Right atrium auricular region (tissue), 2 donors: ENCODE results near the gene SVOPL. TPM values are rescaled to one million over a fixed set of nuclear protein-coding genes. Genes with fewer than 3 reads are reported as not detected.

Experiments used
- DNase-seq: peaks from one replicate; pipeline ENCODE4 v3.0.0-alpha.2; 2019; ENCODE audit warnings: low spot score
- H3K27ac ChIP-seq, 2 donors: fragments of 200-600 bp; sonication (generic); 1 replicate in 1 of 2; 2 replicates in 1 of 2; pipeline ENCODE4 v1.5.1; 2016 to 2019
- H3K27me3 ChIP-seq, 2 donors: fragments of 200-600 bp; sonication (generic); one replicate each; pipeline versions ENCODE4 v1.5.1 to v1.6.0; 2017 to 2019
- H3K36me3 ChIP-seq: fragments of 200-600 bp; sonication (generic); one replicate; pipeline ENCODE4 v1.5.1; 2016
- H3K4me1 ChIP-seq, 2 donors: fragments of 200-600 bp; sonication (generic); one replicate each; pipeline versions ENCODE4 v1.5.1 to v1.6.0; 2017 to 2019
- H3K4me3 ChIP-seq, 2 donors: fragments of 200-600 bp; sonication (generic); 1 replicate in 1 of 2; 2 replicates in 1 of 2; pipeline ENCODE4 v1.5.1; 2017 to 2019; ENCODE audit warnings: mild to moderate bottlenecking in 1 of 2, moderate library complexity in 1 of 2
- H3K9me3 ChIP-seq, 2 donors: fragments of 200-600 bp; sonication (generic); one replicate each; pipeline ENCODE4 v1.5.1; 2019
- total RNA-seq, 2 donors: library from RNA; depleted of rRNA; stranded (reverse); fragments of >200 nt; gene quantifications; one replicate each; pipeline ENCODE4 v1.1.0, GENCODE V29; 2016
- TF ChIP-seq, protein P1 (sequence below), 2 donors: fragments of 200-600 bp; sonication (generic); IDR thresholded peaks; one replicate each; pipeline ENCODE4 v1.5.1; 2019; ENCODE audit warnings: antibody characterized with exemption in 2 of 2

The SVOPL gene
- total RNA-seq, 2 donors from 2014 or later = not detected

DNA sequence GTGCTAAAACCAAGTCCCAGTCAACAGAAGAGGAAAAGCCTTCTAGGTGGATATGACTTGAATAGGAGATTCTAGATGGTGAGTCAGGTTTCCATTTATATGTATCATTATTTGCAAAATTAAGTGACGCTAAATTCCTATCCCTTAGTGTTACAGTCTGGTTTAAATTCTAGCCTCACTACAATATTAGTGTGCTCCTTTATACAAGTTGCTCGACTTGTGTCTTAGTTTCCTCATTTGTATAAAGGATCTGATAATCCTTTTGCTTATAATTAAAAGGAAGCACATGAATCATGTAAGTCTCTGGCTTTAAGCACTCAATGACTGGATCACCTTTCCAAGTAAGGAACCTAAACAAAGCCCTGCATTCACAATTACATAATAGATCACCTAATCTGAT, 105.7 kb downstream of the SVOPL start:
- no peaks in the 10 kb centered on the region for H3K27me3 ChIP-seq
- H3K27ac ChIP-seq = no peak overlapping the region
- DNase-seq = no peak
- no peak overlapping the region for H3K4me3 ChIP-seq
- no peaks in the 10 kb centered on the region for H3K36me3 ChIP-seq
- H3K9me3 ChIP-seq = no peaks in the 10 kb centered on the region
- TF ChIP-seq, protein P1, sequence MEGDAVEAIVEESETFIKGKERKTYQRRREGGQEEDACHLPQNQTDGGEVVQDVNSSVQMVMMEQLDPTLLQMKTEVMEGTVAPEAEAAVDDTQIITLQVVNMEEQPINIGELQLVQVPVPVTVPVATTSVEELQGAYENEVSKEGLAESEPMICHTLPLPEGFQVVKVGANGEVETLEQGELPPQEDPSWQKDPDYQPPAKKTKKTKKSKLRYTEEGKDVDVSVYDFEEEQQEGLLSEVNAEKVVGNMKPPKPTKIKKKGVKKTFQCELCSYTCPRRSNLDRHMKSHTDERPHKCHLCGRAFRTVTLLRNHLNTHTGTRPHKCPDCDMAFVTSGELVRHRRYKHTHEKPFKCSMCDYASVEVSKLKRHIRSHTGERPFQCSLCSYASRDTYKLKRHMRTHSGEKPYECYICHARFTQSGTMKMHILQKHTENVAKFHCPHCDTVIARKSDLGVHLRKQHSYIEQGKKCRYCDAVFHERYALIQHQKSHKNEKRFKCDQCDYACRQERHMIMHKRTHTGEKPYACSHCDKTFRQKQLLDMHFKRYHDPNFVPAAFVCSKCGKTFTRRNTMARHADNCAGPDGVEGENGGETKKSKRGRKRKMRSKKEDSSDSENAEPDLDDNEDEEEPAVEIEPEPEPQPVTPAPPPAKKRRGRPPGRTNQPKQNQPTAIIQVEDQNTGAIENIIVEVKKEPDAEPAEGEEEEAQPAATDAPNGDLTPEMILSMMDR (IDR thresholded peaks at IDR 0.05) = no peak
- no peaks in the 10 kb centered on the region for H3K4me1 ChIP-seq

DNA sequence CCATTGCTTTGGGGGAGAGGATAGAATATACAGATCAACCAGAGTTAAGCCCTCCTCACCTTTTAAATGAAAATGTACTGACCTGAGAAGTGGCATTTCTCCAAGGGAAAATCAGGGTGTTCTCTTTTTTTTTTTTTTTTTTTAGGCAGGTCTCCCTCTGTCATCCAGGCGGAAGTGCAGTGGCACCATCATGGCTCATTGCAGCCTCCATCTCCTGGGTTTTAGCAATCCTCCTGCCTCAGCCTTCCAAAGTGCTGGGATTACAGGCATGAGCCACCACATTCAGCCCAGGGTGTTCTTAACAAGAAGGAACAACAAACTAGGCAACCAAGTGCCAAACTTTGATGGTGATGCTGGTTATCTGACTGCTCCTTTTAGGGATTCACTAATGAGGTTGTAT, 111.0 kb downstream of the SVOPL start:
- Histone ChIP-seq H3K4me3 (no peak overlapping the region), H3K36me3 (no peaks in the 10 kb centered on the region), H3K27me3 (no peaks in the 10 kb centered on the region), H3K9me3 (no peaks in the 10 kb centered on the region), H3K27ac (no peak overlapping the region), H3K4me1 (no peaks in the 10 kb centered on the region)
- TF ChIP-seq, protein P1 (IDR thresholded peaks at IDR 0.05) = no peak
- DNase-seq = no peak

DNA sequence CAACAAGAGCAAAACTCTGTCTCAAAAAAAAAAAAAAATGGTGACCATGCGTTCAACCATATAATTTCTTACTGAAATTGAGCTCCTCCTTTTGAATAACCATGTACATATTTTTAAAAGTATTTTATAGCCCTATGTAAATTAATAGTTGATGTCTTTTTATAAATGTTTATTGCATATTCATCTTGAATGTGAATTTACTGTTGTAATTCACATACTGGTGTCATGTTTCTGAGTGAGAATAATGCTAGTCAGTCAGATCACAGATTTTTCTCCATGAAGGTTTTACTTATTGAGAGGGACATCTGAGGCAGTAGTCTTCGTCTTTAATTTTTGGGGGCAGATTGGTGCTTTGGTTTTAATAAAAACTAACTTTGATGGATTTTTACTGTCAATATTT, 112.2 kb downstream of the SVOPL start:
- no peaks in the 10 kb centered on the region for H3K36me3 ChIP-seq
- H3K9me3 ChIP-seq = no peaks in the 10 kb centered on the region
- no peak for DNase-seq
- no peaks in the 10 kb centered on the region for H3K4me1 ChIP-seq
- H3K27ac ChIP-seq = no peak overlapping the region
- no peaks in the 10 kb centered on the region for H3K27me3 ChIP-seq
- TF ChIP-seq, protein P1 (IDR thresholded peaks at IDR 0.05) = no peak
- no peak overlapping the region for H3K4me3 ChIP-seq

DNA sequence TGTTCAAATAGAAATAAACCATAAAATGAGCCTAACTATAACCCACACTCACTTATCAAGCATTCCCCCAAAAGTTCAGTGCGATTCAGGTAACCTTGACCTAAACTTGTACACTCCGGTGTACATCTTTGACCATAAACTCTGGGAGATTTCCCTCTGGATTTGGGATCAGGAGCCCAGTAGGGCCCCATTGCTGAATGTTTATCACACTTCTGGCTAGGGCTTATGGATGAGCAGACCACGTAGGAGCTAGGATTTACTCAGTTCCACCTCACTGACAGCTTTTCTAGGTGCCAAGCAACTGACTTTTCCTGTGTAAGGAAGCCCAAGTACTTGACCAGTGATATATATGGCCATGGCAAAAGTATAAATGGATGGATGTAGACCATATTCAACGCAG, 113.7 kb downstream of the SVOPL start:
- no peak for DNase-seq
- Histone ChIP-seq H3K4me1 (no peaks in the 10 kb centered on the region), H3K9me3 (no peaks in the 10 kb centered on the region), H3K4me3 (no peak overlapping the region), H3K36me3 (peaks cover 14% of the 10 kb centered on the region), H3K27ac (no peak overlapping the region), H3K27me3 (no peaks in the 10 kb centered on the region)
- TF ChIP-seq, protein P1 (IDR thresholded peaks at IDR 0.05) = no peak

DNA sequence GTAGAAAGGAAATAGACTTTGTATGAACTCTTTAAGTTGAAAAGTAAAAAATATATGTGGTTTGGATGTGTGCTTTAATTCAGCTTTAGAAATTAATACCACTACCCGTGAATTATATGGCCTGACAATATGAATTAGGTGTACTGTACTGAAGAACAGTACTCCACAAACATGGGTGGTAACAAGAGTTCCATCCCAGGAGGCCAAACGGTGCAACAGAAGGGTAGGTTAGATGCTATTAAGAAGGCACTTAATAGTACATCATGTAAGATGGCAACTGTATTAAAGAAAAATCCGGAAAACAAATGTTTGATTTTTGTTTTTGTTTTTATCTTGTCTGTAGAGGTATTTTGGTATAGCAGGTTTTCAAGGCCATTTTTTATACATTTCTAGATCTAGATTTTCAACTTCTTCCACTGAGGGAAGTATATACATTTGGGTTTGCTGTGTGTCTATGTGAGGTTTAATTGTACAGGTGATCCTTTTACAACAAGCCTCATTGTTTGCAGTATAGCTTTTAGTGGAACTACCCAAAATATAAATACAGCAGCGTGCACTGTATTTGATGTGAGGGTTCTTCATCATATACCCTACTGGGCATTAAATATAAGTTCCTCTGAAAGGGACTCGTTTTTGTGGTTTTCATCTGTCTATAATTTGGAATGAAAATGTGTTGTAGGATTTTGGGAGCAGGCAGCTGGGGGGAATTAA, 115.7 kb downstream of the SVOPL start:
- H3K27me3 ChIP-seq = no peaks in the 10 kb centered on the region
- H3K4me3 ChIP-seq = no peak overlapping the region
- peaks cover 29% of the 10 kb centered on the region for H3K36me3 ChIP-seq
- H3K9me3 ChIP-seq = no peaks in the 10 kb centered on the region
- no peak overlapping the region for H3K27ac ChIP-seq
- no peaks in the 10 kb centered on the region for H3K4me1 ChIP-seq
- DNase-seq = no peak
- TF ChIP-seq, protein P1 (IDR thresholded peaks at IDR 0.05) = no peak

GRCh38 chr7:138584696-138585095, 116.5 kb downstream of the SVOPL start:
- DNase-seq = no peak
- H3K4me3 ChIP-seq = no peak overlapping the region
- H3K36me3 ChIP-seq = peaks cover 36% of the 10 kb centered on the region
- H3K4me1 ChIP-seq = no peaks in the 10 kb centered on the region
- no peaks in the 10 kb centered on the region for H3K9me3 ChIP-seq
- H3K27ac ChIP-seq = no peak overlapping the region
- H3K27me3 ChIP-seq = no peaks in the 10 kb centered on the region
- TF ChIP-seq, protein P1 (IDR thresholded peaks at IDR 0.05) = no peak
